ENCODE measurements around the gene CYREN. TPM values are rescaled to one million over a fixed set of nuclear protein-coding genes. Genes with fewer than 3 reads are reported as not detected.

CYREN gene
- total RNA-seq, 1 experiment from 2014 or later: 84.8 TPM

- Mint-ChIP-seq H3K36me3 (ENCODE audit: insufficient read depth, unreplicated experiment) (peaks cover 16% of the 10 kb centered on the region), H3K9me3 (ENCODE audit: low read depth, unreplicated experiment) (peaks cover 3% of the 10 kb centered on the region), H3K27ac (ENCODE audit: unreplicated experiment) (no peak overlapping the region), H3K4me3 (ENCODE audit: low read depth, unreplicated experiment) (no peak overlapping the region), H3K27me3 (ENCODE audit: unreplicated experiment) (no peaks in the 10 kb centered on the region), H3K4me1 (ENCODE audit: low read depth, unreplicated experiment) (peaks cover 35% of the 10 kb centered on the region)
- TF ChIP-seq, protein P1, sequence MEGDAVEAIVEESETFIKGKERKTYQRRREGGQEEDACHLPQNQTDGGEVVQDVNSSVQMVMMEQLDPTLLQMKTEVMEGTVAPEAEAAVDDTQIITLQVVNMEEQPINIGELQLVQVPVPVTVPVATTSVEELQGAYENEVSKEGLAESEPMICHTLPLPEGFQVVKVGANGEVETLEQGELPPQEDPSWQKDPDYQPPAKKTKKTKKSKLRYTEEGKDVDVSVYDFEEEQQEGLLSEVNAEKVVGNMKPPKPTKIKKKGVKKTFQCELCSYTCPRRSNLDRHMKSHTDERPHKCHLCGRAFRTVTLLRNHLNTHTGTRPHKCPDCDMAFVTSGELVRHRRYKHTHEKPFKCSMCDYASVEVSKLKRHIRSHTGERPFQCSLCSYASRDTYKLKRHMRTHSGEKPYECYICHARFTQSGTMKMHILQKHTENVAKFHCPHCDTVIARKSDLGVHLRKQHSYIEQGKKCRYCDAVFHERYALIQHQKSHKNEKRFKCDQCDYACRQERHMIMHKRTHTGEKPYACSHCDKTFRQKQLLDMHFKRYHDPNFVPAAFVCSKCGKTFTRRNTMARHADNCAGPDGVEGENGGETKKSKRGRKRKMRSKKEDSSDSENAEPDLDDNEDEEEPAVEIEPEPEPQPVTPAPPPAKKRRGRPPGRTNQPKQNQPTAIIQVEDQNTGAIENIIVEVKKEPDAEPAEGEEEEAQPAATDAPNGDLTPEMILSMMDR (IDR thresholded peaks at IDR 0.05; ENCODE audit: unreplicated experiment): no peak
- CTCF ChIA-PET: interaction anchor here (0.6 to 0.8 kb wide), 3 partner anchors 64 to 464 kb away, joined by 3 to 4 read pairs (median 3); no protein-coding TSS in a partner anchor
- no TSS peak for BruUV-seq (replicated peaks)
- no peak for DNase-seq
- intact Hi-C loops (cut with micrococcal nuclease; ENCODE audit: unreplicated experiment): no loop called here
These were observed 20.3 kb downstream of the CYREN start for GRCh38 chr7:135150072-135150782.

DNA sequence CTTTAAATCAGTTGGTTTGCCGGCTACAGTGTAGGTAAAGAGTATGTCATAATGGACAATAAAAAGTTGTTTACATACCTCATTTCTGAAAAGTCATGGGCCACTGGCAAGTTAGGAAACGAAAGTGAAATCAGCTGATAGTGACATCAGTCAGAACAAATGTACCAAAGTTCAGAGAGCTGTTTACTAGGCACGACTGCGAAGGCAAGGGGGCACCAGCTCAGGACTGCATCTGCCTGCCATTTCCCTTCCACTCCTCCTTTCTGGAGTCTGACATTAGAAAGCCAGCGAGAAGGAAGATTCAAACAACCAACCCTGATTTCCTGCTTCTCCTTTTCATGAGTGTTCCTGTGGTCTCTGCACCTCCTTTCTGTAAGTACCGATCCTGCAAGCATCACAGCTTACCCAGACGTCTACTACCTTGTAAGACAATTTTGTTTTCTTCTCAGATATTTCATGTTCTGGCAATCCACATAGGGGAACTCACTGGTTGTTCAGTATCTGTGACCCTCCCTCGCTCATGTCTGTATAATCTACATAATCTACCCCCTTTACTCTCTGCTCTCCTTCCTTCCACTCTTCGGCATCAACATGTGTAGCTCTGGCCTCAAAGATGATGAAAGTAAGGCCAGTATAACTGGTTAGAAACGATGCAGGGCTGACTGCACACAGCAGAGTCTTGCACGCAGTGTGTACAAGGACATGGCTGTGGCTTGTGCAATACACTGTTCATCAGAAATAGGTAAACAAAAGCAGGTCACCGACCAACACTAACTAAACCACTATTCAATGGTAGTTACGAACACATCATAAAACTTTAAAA is 22.4 kb downstream of the CYREN start, which contains the start of gene TMEM140:
Gene TMEM140, plus strand, starts transcription at position 174 of the 823 bp plus-strand sequence. CDS start 16,370 bp downstream, outside the sequence.
- H3K4me1 Mint-ChIP-seq (ENCODE audit: low read depth, unreplicated experiment): peaks cover 35% of the 10 kb centered on the region
- peak within 1 kb of the TSS; percentile 71 for H3K4me3 Mint-ChIP-seq (ENCODE audit: low read depth, unreplicated experiment)
- peak within 1 kb of the TSS; percentile 82 for H3K27ac Mint-ChIP-seq (ENCODE audit: unreplicated experiment)
- TF ChIP-seq, protein P1 (IDR thresholded peaks at IDR 0.05; ENCODE audit: unreplicated experiment): no peak
- intact Hi-C loops (cut with micrococcal nuclease; ENCODE audit: unreplicated experiment): loop anchor here (5.0 kb wide), 1 partner anchor 156 kb away; no protein-coding TSS in a partner anchor
- H3K27me3 Mint-ChIP-seq (ENCODE audit: unreplicated experiment): no peaks in the 10 kb centered on the region
- no peak for DNase-seq
- CTCF ChIA-PET: interaction anchor here (0.6 to 1.6 kb wide), 4 partner anchors 21 to 381 kb away, joined by 3 to 5 read pairs (median 4); partner anchors contain the start of gene AGBL3
- BruUV-seq (replicated peaks): TSS peak; percentile 39
- H3K36me3 Mint-ChIP-seq (ENCODE audit: insufficient read depth, unreplicated experiment): peaks cover 16% of the 10 kb centered on the region
- H3K9me3 Mint-ChIP-seq (ENCODE audit: low read depth, unreplicated experiment): no peaks in the 10 kb centered on the region

DNA sequence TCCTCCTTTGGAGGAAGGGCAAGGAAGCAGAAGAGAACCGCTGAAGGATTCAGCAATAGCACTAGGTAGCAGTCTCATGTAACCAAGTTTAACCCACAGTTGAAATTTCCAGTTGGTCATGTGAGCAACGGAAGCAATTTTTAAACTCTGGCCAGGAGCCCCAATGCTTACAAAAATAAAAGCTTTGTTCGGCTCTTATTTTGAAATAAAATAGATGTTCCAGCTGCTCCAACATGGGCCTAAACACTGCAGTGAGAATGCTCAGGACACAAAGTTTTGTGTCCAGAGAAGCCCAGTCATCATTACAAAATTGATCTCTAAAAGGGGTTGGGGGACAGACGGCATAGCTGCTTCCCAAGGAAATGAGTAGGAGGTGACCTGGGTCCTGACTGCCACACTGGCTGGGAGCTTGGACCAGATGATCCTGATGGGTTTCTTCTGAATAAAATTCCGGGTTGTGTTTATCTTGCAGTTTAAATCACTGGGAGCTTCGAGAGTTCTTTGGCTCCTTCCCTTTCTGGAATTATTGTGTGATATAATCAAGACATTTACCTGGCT is 23.1 kb downstream of the CYREN start:
- Mint-ChIP-seq H3K27ac (ENCODE audit: unreplicated experiment) (peak overlapping the region; percentile 82), H3K4me1 (ENCODE audit: low read depth, unreplicated experiment) (peaks cover 35% of the 10 kb centered on the region), H3K4me3 (ENCODE audit: low read depth, unreplicated experiment) (peak overlapping the region; percentile 71), H3K9me3 (ENCODE audit: low read depth, unreplicated experiment) (no peaks in the 10 kb centered on the region), H3K27me3 (ENCODE audit: unreplicated experiment) (no peaks in the 10 kb centered on the region), H3K36me3 (ENCODE audit: insufficient read depth, unreplicated experiment) (peaks cover 16% of the 10 kb centered on the region)
- CTCF ChIA-PET: interaction anchor here (0.6 to 1.6 kb wide), 4 partner anchors 22 to 381 kb away, joined by 3 to 5 read pairs (median 4); partner anchors contain the start of gene AGBL3
- intact Hi-C loops (cut with micrococcal nuclease; ENCODE audit: unreplicated experiment): loop anchor here (5.0 kb wide), 1 partner anchor 155 kb away; no protein-coding TSS in a partner anchor
- TF ChIP-seq, protein P1 (IDR thresholded peaks at IDR 0.05; ENCODE audit: unreplicated experiment): no peak
- BruUV-seq (replicated peaks): TSS peak; percentile 84
- DNase-seq: no peak

Measured in Calu3 (cell line).